ENCODE data around the gene CGRRF1. TPM values are rescaled to one million over a fixed set of nuclear protein-coding genes. Genes with fewer than 3 reads are reported as not detected.

Gene CGRRF1, protein sequence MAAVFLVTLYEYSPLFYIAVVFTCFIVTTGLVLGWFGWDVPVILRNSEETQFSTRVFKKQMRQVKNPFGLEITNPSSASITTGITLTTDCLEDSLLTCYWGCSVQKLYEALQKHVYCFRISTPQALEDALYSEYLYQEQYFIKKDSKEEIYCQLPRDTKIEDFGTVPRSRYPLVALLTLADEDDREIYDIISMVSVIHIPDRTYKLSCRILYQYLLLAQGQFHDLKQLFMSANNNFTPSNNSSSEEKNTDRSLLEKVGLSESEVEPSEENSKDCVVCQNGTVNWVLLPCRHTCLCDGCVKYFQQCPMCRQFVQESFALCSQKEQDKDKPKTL
- 10.4 and 12.7 TPM in 2 replicates for total RNA-seq (2014; rRNA removed; shearing (Covaris generic))

DNA sequence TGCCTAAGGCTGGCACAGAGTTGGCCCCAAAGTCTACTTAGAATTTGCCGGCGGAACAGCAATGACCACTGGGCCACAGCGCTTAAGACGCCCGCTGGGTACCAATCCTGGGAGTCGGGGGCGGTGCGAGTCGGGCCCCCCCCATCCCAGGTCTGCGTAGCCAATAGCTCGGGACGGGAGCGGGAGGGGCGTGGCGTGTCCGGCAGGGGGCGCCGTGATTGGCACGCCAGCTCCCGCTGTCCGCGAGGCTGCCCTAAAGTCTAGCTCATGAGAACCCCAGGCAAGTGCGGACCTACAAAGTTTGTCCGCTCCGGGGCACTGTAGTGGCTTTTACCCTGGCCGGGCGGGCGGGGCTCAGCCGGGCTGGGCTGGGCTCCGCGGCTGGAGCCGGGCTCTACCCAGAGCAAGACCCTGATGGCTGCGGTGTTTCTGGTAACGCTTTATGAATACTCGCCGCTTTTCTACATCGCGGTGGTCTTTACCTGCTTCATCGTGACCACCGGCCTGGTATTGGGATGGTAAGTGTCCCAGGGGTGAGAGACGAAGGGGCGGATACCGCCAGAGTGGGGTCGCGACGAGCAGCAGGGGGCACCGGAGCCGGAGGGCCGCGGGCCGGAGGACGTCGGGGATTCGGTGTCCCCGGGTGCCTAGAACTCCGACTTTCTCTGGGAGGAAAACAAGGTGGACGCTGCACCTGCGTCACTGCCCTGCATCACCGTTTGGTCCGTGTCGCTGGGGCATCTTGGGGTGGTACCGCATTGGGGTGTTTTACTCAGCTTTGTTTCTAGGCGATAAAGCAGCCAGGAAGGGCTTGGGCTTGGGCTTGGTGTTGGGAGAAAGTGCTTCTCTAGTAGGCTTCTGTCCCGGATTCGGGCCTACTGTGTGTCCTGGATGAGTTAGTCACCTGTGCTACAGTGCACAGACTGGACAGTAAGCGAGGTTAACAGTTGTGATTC is at the start of gene CGRRF1:
Gene CGRRF1 (plus strand): TSS at position 361 of the 956 bp plus-strand sequence. CDS start 54 bp downstream, at position 415.
- no peaks in the 10 kb centered on the region for H3K36me3 ChIP-seq
- no peaks in the 10 kb centered on the region for H3K9me3 ChIP-seq (replicated peaks)
- H3K27me3 ChIP-seq: no peaks in the 10 kb centered on the region
- peak within 1 kb of the TSS; percentile 85 for H3K4me3 ChIP-seq
- peak within 1 kb of the TSS; percentile 23 for H3K27ac ChIP-seq
- no peaks in the 10 kb centered on the region for H3K4me1 ChIP-seq
- DNase-seq: peak; percentile 97 to 98

GRCh38 chr14:54462048-54462447 is 47.7 kb upstream of the CGRRF1 start:
- no peak overlapping the region for H3K27ac ChIP-seq
- no peaks in the 10 kb centered on the region for H3K4me1 ChIP-seq
- DNase-seq: no peak
- H3K36me3 ChIP-seq: no peaks in the 10 kb centered on the region
- H3K9me3 ChIP-seq (replicated peaks): no peaks in the 10 kb centered on the region
- no peaks in the 10 kb centered on the region for H3K27me3 ChIP-seq
- H3K4me3 ChIP-seq: no peak overlapping the region

GRCh38 chr14:54465654-54466053 is 44.1 kb upstream of the CGRRF1 start:
- H3K4me1 ChIP-seq: no peaks in the 10 kb centered on the region
- no peaks in the 10 kb centered on the region for H3K36me3 ChIP-seq
- no peaks in the 10 kb centered on the region; the same call in 1 of the 2 replicates for H3K9me3 ChIP-seq (replicated peaks)
- H3K27me3 ChIP-seq: no peaks in the 10 kb centered on the region
- no peak overlapping the region for H3K4me3 ChIP-seq
- H3K27ac ChIP-seq: no peak overlapping the region
- DNase-seq: no peak

GRCh38 chr14:54467280-54467679 is 42.4 kb upstream of the CGRRF1 start:
- H3K36me3 ChIP-seq: no peaks in the 10 kb centered on the region

DNA sequence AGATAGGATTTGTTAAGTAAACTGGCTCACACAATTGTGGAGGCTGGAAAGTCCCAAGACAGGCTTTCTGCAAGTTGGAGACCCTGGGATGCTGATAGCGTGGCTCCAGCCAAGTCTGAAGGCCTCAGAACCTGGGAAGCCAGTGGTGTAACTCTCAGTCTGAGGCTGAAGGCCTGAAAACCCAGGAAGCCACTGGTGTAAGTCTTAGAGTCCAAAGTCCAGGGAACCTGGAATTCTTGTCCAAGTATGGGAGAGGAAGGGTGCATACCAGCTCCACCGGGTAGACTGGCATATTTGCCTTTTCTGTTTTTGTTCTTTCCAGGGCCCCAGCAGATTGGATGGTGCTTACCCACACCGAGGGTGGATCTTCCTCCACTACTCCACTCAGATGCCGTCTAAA is 39.0 kb upstream of the CGRRF1 start:
- Histone ChIP-seq H3K4me3 (no peak overlapping the region), H3K27ac (no peak overlapping the region), H3K27me3 (no peaks in the 10 kb centered on the region), H3K9me3 (replicated peaks) (no peaks in the 10 kb centered on the region; the same call in 1 of the 2 replicates), H3K4me1 (no peaks in the 10 kb centered on the region), H3K36me3 (no peaks in the 10 kb centered on the region)
- DNase-seq: no peak

More at GRCh38 chr14:54467280-54467679, 42.4 kb upstream of the CGRRF1 start:
- Histone ChIP-seq H3K27me3 (no peaks in the 10 kb centered on the region), H3K4me3 (no peak overlapping the region), H3K9me3 (replicated peaks) (no peaks in the 10 kb centered on the region; the same call in 1 of the 2 replicates), H3K27ac (no peak overlapping the region), H3K4me1 (no peaks in the 10 kb centered on the region)
- DNase-seq: no peak

DNA sequence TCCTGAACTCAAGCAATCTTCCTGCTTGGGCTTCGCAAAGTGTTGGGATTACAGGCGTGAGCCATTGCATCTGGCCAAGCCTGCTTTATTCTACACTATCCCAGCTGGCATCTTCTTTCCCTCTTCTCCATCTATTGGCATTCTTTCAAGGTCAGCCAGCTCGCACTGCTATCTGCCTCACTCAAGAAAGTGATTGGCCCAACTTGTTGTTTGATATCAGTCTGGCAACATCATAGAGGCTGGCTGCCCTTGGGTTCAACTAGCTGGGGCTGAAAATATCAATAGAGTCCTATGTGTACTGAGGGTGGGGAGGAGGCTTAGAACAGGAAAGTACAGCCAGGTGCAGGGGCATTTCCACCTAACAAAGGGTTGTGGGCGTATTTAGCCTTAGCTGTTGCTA is 38.1 kb upstream of the CGRRF1 start:
- Histone ChIP-seq H3K9me3 (replicated peaks) (no peaks in the 10 kb centered on the region; the same call in 1 of the 2 replicates), H3K4me3 (no peak overlapping the region), H3K27ac (no peak overlapping the region), H3K27me3 (no peaks in the 10 kb centered on the region), H3K4me1 (no peaks in the 10 kb centered on the region), H3K36me3 (no peaks in the 10 kb centered on the region; the same call in 1 of the 2 replicates)
- DNase-seq: no peak

DNA sequence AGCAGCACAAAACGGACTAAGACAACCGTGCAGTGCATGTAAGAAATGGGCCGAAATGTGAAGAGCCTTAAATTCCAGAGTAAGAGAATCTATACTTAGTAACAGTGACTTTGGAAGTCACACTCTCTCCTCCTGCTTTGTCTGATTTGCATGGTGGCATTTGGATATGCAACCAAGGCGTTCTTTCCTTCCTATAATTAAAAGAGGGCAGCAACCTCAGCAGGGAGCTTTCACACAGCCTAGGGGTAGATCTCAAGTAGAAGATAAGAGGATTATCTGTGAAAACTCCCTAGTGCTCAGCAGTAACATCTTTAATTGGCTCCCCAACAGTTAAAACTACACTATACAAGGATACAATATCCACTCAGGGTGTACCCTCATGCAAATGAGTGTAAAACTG is 37.4 kb upstream of the CGRRF1 start:
- Histone ChIP-seq H3K4me3 (no peak overlapping the region), H3K4me1 (no peaks in the 10 kb centered on the region), H3K27ac (no peak overlapping the region), H3K27me3 (no peaks in the 10 kb centered on the region), H3K9me3 (replicated peaks) (no peaks in the 10 kb centered on the region; the same call in 1 of the 2 replicates), H3K36me3 (peaks cover 5% of the 10 kb centered on the region)
- no peak for DNase-seq

DNA sequence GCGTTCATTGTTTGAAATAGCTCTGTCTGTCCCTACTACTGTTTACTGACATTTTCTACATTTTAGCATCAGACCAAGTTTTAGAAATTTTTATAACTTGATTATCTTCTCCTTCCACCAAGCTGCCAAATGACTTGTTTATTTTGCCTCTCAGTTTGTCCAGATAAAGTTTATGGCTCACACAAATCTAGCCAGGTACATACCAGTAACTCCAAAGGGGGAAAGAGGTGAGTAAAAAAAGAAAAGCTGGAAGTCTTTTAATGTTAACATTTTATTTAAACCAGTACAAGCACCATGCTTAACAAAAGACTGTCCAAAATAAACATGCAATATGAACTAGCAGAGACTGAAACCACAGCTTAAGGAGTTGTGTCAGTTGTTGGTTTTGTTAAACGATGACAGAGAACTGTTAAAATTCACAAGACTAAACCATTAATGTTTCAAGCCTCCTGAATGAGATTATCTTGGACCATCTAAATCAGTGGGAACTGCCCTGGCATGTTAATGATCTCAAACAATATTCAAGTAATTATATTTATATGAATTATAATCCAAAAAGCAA is 35.4 kb upstream of the CGRRF1 start:
- Histone ChIP-seq H3K27ac (no peak overlapping the region), H3K4me1 (no peaks in the 10 kb centered on the region), H3K4me3 (no peak overlapping the region), H3K9me3 (replicated peaks) (no peaks in the 10 kb centered on the region), H3K36me3 (peaks cover 14% of the 10 kb centered on the region), H3K27me3 (no peaks in the 10 kb centered on the region)
- no peak for DNase-seq

GRCh38 chr14:54475187-54475899 is 34.4 kb upstream of the CGRRF1 start:
- DNase-seq: no peak
- no peaks in the 10 kb centered on the region for H3K27me3 ChIP-seq
- H3K4me3 ChIP-seq: no peak overlapping the region
- no peaks in the 10 kb centered on the region for H3K4me1 ChIP-seq
- H3K9me3 ChIP-seq (replicated peaks): no peaks in the 10 kb centered on the region
- H3K27ac ChIP-seq: no peak overlapping the region
- peaks cover 22% of the 10 kb centered on the region for H3K36me3 ChIP-seq

- Histone ChIP-seq H3K27ac (no peak overlapping the region), H3K9me3 (replicated peaks) (no peaks in the 10 kb centered on the region), H3K27me3 (no peaks in the 10 kb centered on the region), H3K4me1 (no peaks in the 10 kb centered on the region), H3K36me3 (peaks cover 26% of the 10 kb centered on the region), H3K4me3 (no peak overlapping the region)
- no peak for DNase-seq
These were observed 33.8 kb upstream of the CGRRF1 start for GRCh38 chr14:54475911-54476310.

GRCh38 chr14:54478636-54479215 is 31.0 kb upstream of the CGRRF1 start:
- DNase-seq: no peak
- no peaks in the 10 kb centered on the region for H3K9me3 ChIP-seq (replicated peaks)
- no peak overlapping the region for H3K4me3 ChIP-seq
- H3K27ac ChIP-seq: no peak overlapping the region
- no peaks in the 10 kb centered on the region for H3K27me3 ChIP-seq
- H3K36me3 ChIP-seq: peaks cover 41% of the 10 kb centered on the region
- no peaks in the 10 kb centered on the region for H3K4me1 ChIP-seq

GRCh38 chr14:54480830-54481562 is 28.7 kb upstream of the CGRRF1 start:
- Histone ChIP-seq H3K4me3 (no peak overlapping the region), H3K36me3 (peaks cover 41% of the 10 kb centered on the region), H3K4me1 (no peaks in the 10 kb centered on the region), H3K9me3 (replicated peaks) (no peaks in the 10 kb centered on the region), H3K27ac (no peak overlapping the region), H3K27me3 (no peaks in the 10 kb centered on the region)
- DNase-seq: no peak

DNA sequence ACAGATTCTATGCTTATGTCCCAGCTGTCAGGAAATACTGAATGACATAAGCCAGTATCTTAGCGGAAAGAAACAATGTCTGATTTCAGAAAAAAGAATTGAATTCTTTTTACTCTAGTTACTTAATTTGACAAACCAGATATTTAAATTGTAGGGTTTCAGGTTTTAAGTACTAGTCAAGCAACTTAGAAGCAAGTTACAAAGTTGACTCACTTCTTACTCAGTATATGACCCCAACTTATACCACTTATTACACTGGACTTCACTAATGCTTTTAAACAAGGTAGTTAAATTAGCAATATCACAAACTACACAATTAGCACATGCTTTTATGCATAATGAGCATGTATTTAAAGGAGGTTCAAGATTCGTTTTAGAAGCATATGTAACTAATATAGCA is 28.0 kb upstream of the CGRRF1 start:
- no peaks in the 10 kb centered on the region for H3K4me1 ChIP-seq
- DNase-seq: no peak
- H3K4me3 ChIP-seq: no peak overlapping the region
- no peaks in the 10 kb centered on the region for H3K27me3 ChIP-seq
- no peaks in the 10 kb centered on the region for H3K9me3 ChIP-seq (replicated peaks)
- peaks cover 41% of the 10 kb centered on the region for H3K36me3 ChIP-seq
- no peak overlapping the region for H3K27ac ChIP-seq

Data from SJCRH30 (cell line).